ENCODE results near the gene REPIN1. TPM values are rescaled to one million over a fixed set of nuclear protein-coding genes. Genes with fewer than 3 reads are reported as not detected.
A peak's percentile ranks its signal among the peaks of the same experiment; 100 is the strongest.

The REPIN1 gene
- total RNA-seq, 3 donors from 2014 or later (not counting 1 experiment from before 2014, with no cell fraction given) = 58.9 to 79.4 (median 76.5) TPM

GRCh38 chr7:150358433-150358832, 10.2 kb upstream of the REPIN1 start:
- no peak overlapping the region for H3K4me3 ChIP-seq (ENCODE audit: low read length)
- Mint-ChIP-seq H3K36me3 (no peaks in the 10 kb centered on the region), H3K27ac (peak overlapping the region; percentile 65 to 95), H3K4me1 (peaks cover 33% of the 10 kb centered on the region in 2 donors), H3K9me3 (peaks cover 0 to 3% of the 10 kb centered on the region in 2 donors), H3K4me3 (peak overlapping the region; percentile 33), H3K27me3 (ENCODE audit: low read depth in 2 of 2) (peaks cover 0 to 5% of the 10 kb centered on the region in 2 donors)
- peaks cover 24% of the 10 kb centered on the region for H3K4me1 ChIP-seq (ENCODE audit: control insufficient read depth, insufficient read depth, low read length)
- WGBS (ENCODE audit: insufficient coverage) = 81% methylated on average over 3 of the region's 4 CpGs
- no peak for DNase-seq
- no peaks in the 10 kb centered on the region for H3K27me3 ChIP-seq (ENCODE audit: control insufficient read depth, insufficient read depth, low read length)
- peak in 2 of 3 donors; percentile 5 to 39 for ATAC-seq
- intact Hi-C loops (cut with micrococcal nuclease) = loop anchor here (5.0 kb wide), 1 partner anchor 399 kb away; no protein-coding TSS in a partner anchor
- H3K36me3 ChIP-seq (ENCODE audit: control insufficient read depth, insufficient read depth, low read length) = no peaks in the 10 kb centered on the region
- H3K9me3 ChIP-seq (ENCODE audit: control insufficient read depth, insufficient read depth, low read length) = no peaks in the 10 kb centered on the region
- no peak overlapping the region for H3K27ac ChIP-seq (ENCODE audit: low read length)
- no peak for TF ChIP-seq CTCF (IDR thresholded peaks at IDR 0.05)

DNA sequence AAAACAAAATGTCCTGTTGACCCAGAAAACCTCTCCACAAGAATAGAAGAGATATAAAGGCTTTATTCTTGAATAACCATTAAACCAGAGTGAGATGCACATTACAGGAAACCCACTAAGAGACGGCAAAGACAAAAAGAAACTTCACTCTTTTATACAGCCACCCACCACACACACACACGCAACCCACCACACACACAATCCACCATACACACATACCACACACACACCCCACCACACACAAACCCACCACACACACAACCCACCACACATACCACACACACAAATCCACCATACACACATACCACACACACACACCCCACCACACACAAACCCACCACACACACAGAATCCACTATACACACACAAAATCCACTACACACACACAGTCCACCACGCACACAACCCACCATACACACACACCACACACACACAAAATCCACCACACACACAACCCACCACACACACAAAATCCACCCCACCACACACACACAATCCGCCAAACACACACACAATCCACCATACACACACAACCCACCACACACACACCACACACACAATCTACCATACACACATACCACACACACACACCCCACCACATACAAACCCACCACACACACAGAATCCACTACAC, 9.5 kb upstream of the REPIN1 start:
- Histone ChIP-seq H3K27me3 (ENCODE audit: control insufficient read depth, insufficient read depth, low read length) (no peaks in the 10 kb centered on the region), H3K36me3 (ENCODE audit: control insufficient read depth, insufficient read depth, low read length) (no peaks in the 10 kb centered on the region), H3K9me3 (ENCODE audit: control insufficient read depth, insufficient read depth, low read length) (no peaks in the 10 kb centered on the region), H3K27ac (ENCODE audit: low read length) (no peak overlapping the region), H3K4me3 (ENCODE audit: low read length) (no peak overlapping the region), H3K4me1 (ENCODE audit: control insufficient read depth, insufficient read depth, low read length) (peaks cover 28% of the 10 kb centered on the region)
- no peaks in the 10 kb centered on the region for H3K36me3 Mint-ChIP-seq
- DNase-seq (no peak), ATAC-seq (peak in 2 of 3 donors; percentile 12 to 34)
- peaks cover 0 to 3% of the 10 kb centered on the region in 2 donors for H3K9me3 Mint-ChIP-seq
- H3K27me3 Mint-ChIP-seq (ENCODE audit: low read depth in 2 of 2) = peaks cover 0 to 5% of the 10 kb centered on the region in 2 donors
- 51% methylated on average over 4 of the region's 4 CpGs for WGBS (ENCODE audit: insufficient coverage)
- no peak for TF ChIP-seq CTCF (IDR thresholded peaks at IDR 0.05)
- H3K4me3 Mint-ChIP-seq = peak overlapping the region; percentile 33
- H3K27ac Mint-ChIP-seq = peak overlapping the region; percentile 65 to 95
- intact Hi-C loops (cut with micrococcal nuclease) = loop anchor here (5.0 kb wide), 1 partner anchor 398 kb away; no protein-coding TSS in a partner anchor
- peaks cover 33% of the 10 kb centered on the region in 2 donors for H3K4me1 Mint-ChIP-seq

DNA sequence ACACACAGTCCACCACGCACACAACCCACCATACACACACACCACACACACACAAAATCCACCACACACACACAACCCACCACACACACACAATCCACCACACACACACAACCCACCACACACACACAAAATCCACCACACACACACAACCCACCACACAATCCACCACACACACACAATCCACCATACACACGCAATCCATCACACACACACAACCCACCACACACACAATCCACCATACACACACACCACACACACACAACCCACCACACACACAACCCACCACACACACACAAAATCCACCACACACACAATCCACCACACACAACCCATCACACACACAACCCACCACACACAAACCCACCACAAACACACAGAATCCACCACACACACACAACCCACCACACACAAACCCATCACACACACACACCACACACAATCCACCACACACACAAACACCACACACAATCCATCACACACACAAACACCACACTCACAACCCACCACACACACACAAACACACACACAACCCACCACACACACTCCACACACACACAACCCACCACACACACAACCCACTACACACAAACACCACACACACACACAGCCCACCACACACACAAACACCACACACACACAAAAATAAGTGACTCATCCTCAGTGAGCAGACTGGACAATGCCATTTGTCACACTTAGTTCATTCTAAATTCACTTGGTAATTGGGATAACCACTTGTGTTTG, 8.8 kb upstream of the REPIN1 start:
- no peaks in the 10 kb centered on the region for H3K9me3 ChIP-seq (ENCODE audit: control insufficient read depth, insufficient read depth, low read length)
- TF ChIP-seq CTCF (IDR thresholded peaks at IDR 0.05) = no peak
- H3K36me3 ChIP-seq (ENCODE audit: control insufficient read depth, insufficient read depth, low read length) = no peaks in the 10 kb centered on the region
- intact Hi-C loops (cut with micrococcal nuclease) = loop anchor here (5.0 kb wide), 1 partner anchor 398 kb away; no protein-coding TSS in a partner anchor
- DNase-seq (no peak), ATAC-seq (no peak)
- 89% methylated on average over 2 of the region's 2 CpGs for WGBS (ENCODE audit: insufficient coverage)
- Mint-ChIP-seq H3K4me1 (peaks cover 33% of the 10 kb centered on the region in 2 donors), H3K36me3 (no peaks in the 10 kb centered on the region), H3K27me3 (ENCODE audit: low read depth in 2 of 2) (peaks cover 0 to 5% of the 10 kb centered on the region in 2 donors), H3K27ac (peak overlapping the region; percentile 23 to 95), H3K9me3 (peaks cover 0 to 3% of the 10 kb centered on the region in 2 donors), H3K4me3 (peak overlapping the region; percentile 45)
- H3K27ac ChIP-seq (ENCODE audit: low read length) = no peak overlapping the region
- peaks cover 29% of the 10 kb centered on the region for H3K4me1 ChIP-seq (ENCODE audit: control insufficient read depth, insufficient read depth, low read length)
- no peaks in the 10 kb centered on the region for H3K27me3 ChIP-seq (ENCODE audit: control insufficient read depth, insufficient read depth, low read length)
- no peak overlapping the region for H3K4me3 ChIP-seq (ENCODE audit: low read length)

All from natural killer cell (primary cell).